Colonic mucosa (tissue), 4 donors: ENCODE results near the gene CDC42BPB. TPM values are rescaled to one million over a fixed set of nuclear protein-coding genes. Genes with fewer than 3 reads are reported as not detected.

ENCODE experiments used
- DNase-seq: peaks from one replicate; pipeline ENCODE4 v3.0.0-alpha.2; 2020
- H3K27ac ChIP-seq: fragments of 200-600 bp; one replicate; pipeline ENCODE4 v1.8.0; 2021
- H3K27me3 ChIP-seq: fragments of 200-600 bp; one replicate; pipeline ENCODE4 v1.8.0; 2021
- H3K36me3 ChIP-seq: fragments of 200-600 bp; one replicate; pipeline ENCODE4 v1.8.0; 2021
- H3K4me1 ChIP-seq: fragments of 200-600 bp; one replicate; pipeline ENCODE4 v1.8.0; 2021; ENCODE audit warnings: mild to moderate bottlenecking
- H3K4me3 ChIP-seq: fragments of 200-600 bp; one replicate; pipeline ENCODE4 v1.8.0; 2021
- H3K9ac ChIP-seq, 2 donors: one replicate each; pipeline ENCODE4 v1.7.0; 2013; ENCODE audit warnings: control low read depth in 2 of 2, low read depth in 2 of 2, low read length in 2 of 2
- H3K9me3 ChIP-seq: fragments of 200-600 bp; one replicate; pipeline ENCODE4 v1.8.0; 2021
- intact Hi-C: fragments of 100-400 bp; cut with DNase I; formaldehyde crosslinking; loops from one replicate; pipeline ENCODE4 v1.14.1; 2022
- total RNA-seq, 2 donors: library from RNA; stranded (reverse); fragmentation: NEBNext Ultra II Directional in 1 of 2; extraction: Animal tissue kit (Norgen Biotek cat#: 25700) in 1 of 2; gene quantifications; one replicate each; pipeline ENCODE4 v1.2.1, GENCODE V29; 2021
- TF ChIP-seq, protein P1 (sequence below): fragments of 200-600 bp; IDR thresholded peaks from one replicate; pipeline ENCODE4 v1.8.0; 2022; ENCODE audit warnings: antibody characterized with exemption, mild to moderate bottlenecking
- donor health status: healthy.
- donor health status: DM: no; HTN: no; CAD: no.
- donor health status: DM: no; HTN: no; CAD: no.

The CDC42BPB gene
- total RNA-seq, 2 donors from 2014 or later, result 67.9 to 83.8 TPM

- intact Hi-C loops, result no loop called here
- no peak for DNase-seq
- H3K4me3 ChIP-seq, result no peak overlapping the region
- H3K36me3 ChIP-seq, result no peaks in the 10 kb centered on the region
- no peaks in the 10 kb centered on the region for H3K4me1 ChIP-seq
- TF ChIP-seq, protein P1, sequence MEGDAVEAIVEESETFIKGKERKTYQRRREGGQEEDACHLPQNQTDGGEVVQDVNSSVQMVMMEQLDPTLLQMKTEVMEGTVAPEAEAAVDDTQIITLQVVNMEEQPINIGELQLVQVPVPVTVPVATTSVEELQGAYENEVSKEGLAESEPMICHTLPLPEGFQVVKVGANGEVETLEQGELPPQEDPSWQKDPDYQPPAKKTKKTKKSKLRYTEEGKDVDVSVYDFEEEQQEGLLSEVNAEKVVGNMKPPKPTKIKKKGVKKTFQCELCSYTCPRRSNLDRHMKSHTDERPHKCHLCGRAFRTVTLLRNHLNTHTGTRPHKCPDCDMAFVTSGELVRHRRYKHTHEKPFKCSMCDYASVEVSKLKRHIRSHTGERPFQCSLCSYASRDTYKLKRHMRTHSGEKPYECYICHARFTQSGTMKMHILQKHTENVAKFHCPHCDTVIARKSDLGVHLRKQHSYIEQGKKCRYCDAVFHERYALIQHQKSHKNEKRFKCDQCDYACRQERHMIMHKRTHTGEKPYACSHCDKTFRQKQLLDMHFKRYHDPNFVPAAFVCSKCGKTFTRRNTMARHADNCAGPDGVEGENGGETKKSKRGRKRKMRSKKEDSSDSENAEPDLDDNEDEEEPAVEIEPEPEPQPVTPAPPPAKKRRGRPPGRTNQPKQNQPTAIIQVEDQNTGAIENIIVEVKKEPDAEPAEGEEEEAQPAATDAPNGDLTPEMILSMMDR, result no peak
- H3K27ac ChIP-seq, result no peak overlapping the region
- no peaks in the 10 kb centered on the region for H3K27me3 ChIP-seq
- no peak overlapping the region for H3K9ac ChIP-seq
- no peaks in the 10 kb centered on the region for H3K9me3 ChIP-seq
Measured at GRCh38 chr14:103015426-103015825, 41.9 kb downstream of the CDC42BPB start.

DNA sequence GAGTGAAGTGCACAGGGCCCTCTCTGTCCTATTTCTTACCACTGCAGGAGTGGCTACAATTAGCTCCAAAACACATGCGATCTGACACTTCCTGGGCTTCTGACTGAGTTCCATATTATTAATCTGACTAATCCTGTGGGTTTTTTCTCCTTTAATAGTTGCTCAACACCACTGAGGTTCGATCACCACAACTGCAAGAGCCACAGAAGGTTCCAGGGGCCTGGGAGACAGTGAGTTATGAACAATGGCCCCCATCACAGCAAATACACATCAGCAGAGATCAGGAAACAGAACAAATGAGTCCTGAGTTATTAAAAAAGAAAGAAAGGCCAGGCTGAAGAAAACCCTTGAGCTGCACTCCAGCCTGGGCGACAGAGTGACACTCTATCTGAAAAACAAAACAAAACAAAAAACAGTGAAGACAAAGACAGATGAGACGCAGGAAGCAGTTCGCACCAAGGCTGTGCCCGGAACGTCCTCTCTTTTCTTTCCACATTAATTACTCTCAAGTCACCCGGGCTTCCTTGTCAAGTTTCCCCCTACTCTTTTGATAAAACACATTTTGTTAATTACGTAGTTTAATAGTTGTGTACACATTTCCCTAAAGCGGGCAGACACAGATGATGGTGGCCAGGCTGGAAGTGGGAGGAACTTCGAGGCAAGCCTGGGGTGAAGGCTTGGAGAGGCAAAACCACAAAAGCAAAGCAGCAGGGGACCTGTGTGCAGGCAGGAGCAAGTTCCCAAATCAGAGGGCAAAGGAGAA lies 42.7 kb downstream of the CDC42BPB start:
- no peak overlapping the region for H3K4me3 ChIP-seq
- TF ChIP-seq, protein P1, result no peak
- H3K27ac ChIP-seq, result no peak overlapping the region
- H3K27me3 ChIP-seq, result no peaks in the 10 kb centered on the region
- H3K4me1 ChIP-seq, result no peaks in the 10 kb centered on the region
- no peak overlapping the region for H3K9ac ChIP-seq
- intact Hi-C loops, result no loop called here
- H3K36me3 ChIP-seq, result no peaks in the 10 kb centered on the region
- DNase-seq, result no peak
- H3K9me3 ChIP-seq, result no peaks in the 10 kb centered on the region

- H3K27me3 ChIP-seq, result no peaks in the 10 kb centered on the region
- intact Hi-C loops, result no loop called here
- H3K9me3 ChIP-seq, result no peaks in the 10 kb centered on the region
- H3K36me3 ChIP-seq, result no peaks in the 10 kb centered on the region
- no peak overlapping the region for H3K9ac ChIP-seq
- no peak for DNase-seq
- H3K27ac ChIP-seq, result no peak overlapping the region
- TF ChIP-seq, protein P1, result no peak
- H3K4me3 ChIP-seq, result no peak overlapping the region
- no peaks in the 10 kb centered on the region for H3K4me1 ChIP-seq
Measured at GRCh38 chr14:103013028-103013427, 44.3 kb downstream of the CDC42BPB start.

DNA sequence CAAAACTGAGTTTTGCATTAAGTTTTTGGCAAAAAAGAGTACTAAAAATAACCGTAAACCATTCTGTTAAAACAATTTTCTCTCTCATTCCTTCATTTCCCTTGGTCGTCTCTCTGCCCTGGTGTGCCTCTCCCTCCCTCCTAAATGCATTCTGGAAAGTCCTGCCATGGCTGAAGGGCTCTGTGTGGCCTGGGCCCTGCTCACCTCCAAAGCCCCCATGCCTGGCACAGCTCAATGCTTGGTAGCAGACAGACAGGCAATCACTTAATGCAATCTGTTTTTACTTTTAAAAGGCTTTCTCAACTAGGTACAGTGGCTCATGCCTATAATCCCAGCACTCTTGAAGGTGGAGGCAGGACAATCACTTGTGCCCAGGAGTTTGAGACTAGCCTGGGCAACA lies 47.8 kb downstream of the CDC42BPB start:
- H3K27me3 ChIP-seq, result no peaks in the 10 kb centered on the region
- no peak overlapping the region for H3K9ac ChIP-seq
- H3K9me3 ChIP-seq, result no peaks in the 10 kb centered on the region
- H3K4me1 ChIP-seq, result no peaks in the 10 kb centered on the region
- H3K36me3 ChIP-seq, result no peaks in the 10 kb centered on the region
- H3K4me3 ChIP-seq, result no peak overlapping the region
- no peak overlapping the region for H3K27ac ChIP-seq
- TF ChIP-seq, protein P1, result no peak
- no peak for DNase-seq
- intact Hi-C loops, result no loop called here

- no peaks in the 10 kb centered on the region for H3K4me1 ChIP-seq
- no peak overlapping the region for H3K4me3 ChIP-seq
- H3K9me3 ChIP-seq, result no peaks in the 10 kb centered on the region
- no peaks in the 10 kb centered on the region for H3K36me3 ChIP-seq
- TF ChIP-seq, protein P1, result no peak
- intact Hi-C loops, result no loop called here
- no peaks in the 10 kb centered on the region for H3K27me3 ChIP-seq
- H3K27ac ChIP-seq, result no peak overlapping the region
- DNase-seq, result no peak
- H3K9ac ChIP-seq, result no peak overlapping the region
Measured at GRCh38 chr14:103008768-103009357, 48.5 kb downstream of the CDC42BPB start.
